Activated CD4-positive, alpha-beta T cell treated with anti-CD3 and anti-CD28 coated beads, Interleukin-2, amount 10 ng/mL, durations not matched to agents 24 days and 14 days (primary cell): ENCODE data around the gene GTF2IRD2. TPM values are rescaled to one million over a fixed set of nuclear protein-coding genes. Genes with fewer than 3 reads are reported as not detected.
A peak's percentile ranks its signal among the peaks of the same experiment; 100 is the strongest.
"Not testable (repeated sequence)": the region's sequence is repeated elsewhere in the genome, so short reads cannot be mapped to it uniquely, and the experiment has no call there.

Experiments
- DNase-seq: peaks from one replicate; pipeline ENCODE4 v3.0.0; 2022
- H3K27ac Mint-ChIP-seq: one replicate; pipeline ENCODE4 v1.8.0; 2022; ENCODE audit warnings: mild to moderate bottlenecking, mixed read lengths
- H3K27me3 Mint-ChIP-seq: one replicate; pipeline ENCODE4 v1.8.0; 2022; ENCODE audit warnings: mixed read lengths
- H3K36me3 Mint-ChIP-seq: one replicate; pipeline ENCODE4 v1.8.0; 2022; ENCODE audit warnings: low read depth, mild to moderate bottlenecking, mixed read lengths
- H3K4me1 Mint-ChIP-seq: one replicate; pipeline ENCODE4 v1.8.0; 2021; ENCODE audit warnings: mixed read lengths
- H3K4me3 Mint-ChIP-seq: one replicate; pipeline ENCODE4 v1.8.0; 2022; ENCODE audit warnings: mild to moderate bottlenecking, moderate library complexity, mixed read lengths
- H3K9me3 Mint-ChIP-seq: one replicate; pipeline ENCODE4 v1.8.0; 2021; ENCODE audit warnings: mixed read lengths
- intact Hi-C: fragments of 100-400 bp; cut with micrococcal nuclease; formaldehyde crosslinking; loops from one replicate; pipeline ENCODE4 v1.15.1; 2023
- total RNA-seq: library from RNA; stranded (reverse); gene quantifications from 2 replicates; pipeline ENCODE4 v1.2.3, GENCODE V29; 2022

The GTF2IRD2 gene
- total RNA-seq = 4.0 and 5.6 TPM in 2 replicates

DNA sequence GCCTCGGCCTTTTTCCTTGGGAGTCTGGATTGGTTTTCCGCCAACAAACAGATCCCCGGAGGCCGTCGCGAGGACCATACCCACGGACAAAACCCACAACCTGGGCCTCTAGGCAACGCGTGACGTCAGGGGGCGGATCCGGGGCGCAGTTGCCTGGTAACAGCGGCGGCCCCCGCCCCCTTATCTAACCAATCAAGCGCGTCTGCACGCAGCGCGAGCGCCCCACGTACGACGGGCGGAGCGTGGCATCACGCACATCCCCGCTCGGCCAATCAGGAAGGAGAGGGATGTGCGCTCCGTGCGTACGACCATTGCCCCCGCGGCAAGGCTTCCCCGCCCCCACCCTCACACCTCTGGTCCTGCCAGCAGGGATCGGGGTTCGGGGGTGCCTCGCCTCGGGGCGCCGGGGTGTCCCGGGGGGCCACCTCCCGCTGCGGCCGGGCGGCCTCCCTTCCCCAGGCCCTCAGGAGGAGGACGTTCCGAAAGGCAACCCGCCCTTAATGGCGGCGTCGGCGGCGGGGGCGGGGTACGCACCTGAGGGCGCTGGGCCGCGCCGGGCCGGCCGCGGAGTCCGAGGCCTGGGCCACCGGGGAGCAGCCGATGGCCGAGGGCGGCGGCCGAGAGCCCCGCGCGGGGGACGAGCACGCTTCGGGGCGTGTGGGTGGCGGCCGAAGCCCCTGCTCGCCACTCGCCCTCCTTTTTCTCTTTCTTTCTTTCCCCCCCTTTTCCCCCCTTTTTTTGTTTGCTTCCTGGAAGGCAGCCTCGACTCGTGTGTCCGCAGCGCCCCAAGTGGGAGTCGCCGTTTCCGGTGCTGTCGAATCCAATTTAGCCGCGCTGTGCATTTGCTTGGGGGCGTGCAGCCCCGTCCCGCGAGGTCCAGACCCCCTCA is at the start of gene GTF2IRD2:
Gene GTF2IRD2 (minus strand): TSS at position 773 of the 889 bp plus-strand sequence. CDS start 15,227 bp downstream, outside the sequence.
- H3K4me1 Mint-ChIP-seq, H3K36me3 Mint-ChIP-seq, H3K9me3 Mint-ChIP-seq, H3K27me3 Mint-ChIP-seq, intact Hi-C loops: not testable (repeated sequence)
- peak within 1 kb of the TSS; percentile 74 for H3K4me3 Mint-ChIP-seq
- peak; percentile 91 for DNase-seq
- H3K27ac Mint-ChIP-seq = peak within 1 kb of the TSS; percentile 80

DNA sequence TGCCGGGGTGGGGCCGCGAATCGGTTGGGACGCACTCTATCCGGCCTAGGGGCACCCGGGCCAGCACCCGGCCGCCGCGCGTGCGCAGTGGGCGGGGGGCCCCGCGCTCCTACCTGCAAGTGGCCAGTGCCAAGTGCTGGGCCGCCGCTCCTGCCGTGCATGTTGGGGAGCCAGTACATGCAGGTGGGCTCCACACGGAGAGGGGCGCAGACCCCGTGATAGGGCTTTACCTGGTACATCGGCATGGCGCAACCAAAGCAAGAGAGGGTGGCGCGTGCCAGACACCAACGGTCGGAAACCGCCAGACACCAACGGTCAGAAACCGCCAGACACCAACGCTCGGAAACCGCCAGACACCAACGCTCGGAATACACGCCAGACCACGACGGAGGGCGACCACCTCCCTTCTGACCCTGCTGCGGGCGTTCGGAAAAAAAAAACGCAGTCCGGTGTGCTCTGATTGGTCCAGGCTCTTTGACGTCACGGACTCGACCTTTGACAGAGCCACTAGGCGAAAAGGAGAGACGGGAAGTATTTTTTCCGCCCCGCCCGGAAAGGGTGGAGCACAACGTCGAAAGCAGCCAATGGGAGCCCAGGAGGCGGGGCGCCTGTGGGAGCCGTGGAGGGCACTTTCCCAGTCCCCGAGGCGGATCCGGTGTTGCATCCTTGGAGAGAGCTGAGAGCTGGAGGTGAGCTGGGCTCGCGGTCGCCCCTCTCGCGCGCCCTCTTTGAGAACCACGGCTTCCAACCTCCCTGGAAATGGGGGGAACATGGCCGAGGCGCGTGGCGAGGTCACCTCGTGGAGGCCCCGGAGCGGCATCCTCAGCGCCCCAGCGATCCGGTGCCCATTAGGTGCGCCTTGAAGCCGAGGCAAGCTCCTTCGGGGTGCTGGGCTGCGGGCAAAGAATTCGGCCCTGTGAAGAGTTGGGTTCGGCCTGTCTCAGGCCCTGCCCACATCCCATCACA is 39.0 kb upstream of the GTF2IRD2 start:
- H3K27me3 Mint-ChIP-seq, H3K36me3 Mint-ChIP-seq, H3K9me3 Mint-ChIP-seq, H3K4me1 Mint-ChIP-seq, intact Hi-C loops: not testable (repeated sequence)
- Mint-ChIP-seq H3K4me3 (peak overlapping the region; percentile 87), H3K27ac (peak overlapping the region; percentile 92)
- peak; percentile 97 for DNase-seq

DNA sequence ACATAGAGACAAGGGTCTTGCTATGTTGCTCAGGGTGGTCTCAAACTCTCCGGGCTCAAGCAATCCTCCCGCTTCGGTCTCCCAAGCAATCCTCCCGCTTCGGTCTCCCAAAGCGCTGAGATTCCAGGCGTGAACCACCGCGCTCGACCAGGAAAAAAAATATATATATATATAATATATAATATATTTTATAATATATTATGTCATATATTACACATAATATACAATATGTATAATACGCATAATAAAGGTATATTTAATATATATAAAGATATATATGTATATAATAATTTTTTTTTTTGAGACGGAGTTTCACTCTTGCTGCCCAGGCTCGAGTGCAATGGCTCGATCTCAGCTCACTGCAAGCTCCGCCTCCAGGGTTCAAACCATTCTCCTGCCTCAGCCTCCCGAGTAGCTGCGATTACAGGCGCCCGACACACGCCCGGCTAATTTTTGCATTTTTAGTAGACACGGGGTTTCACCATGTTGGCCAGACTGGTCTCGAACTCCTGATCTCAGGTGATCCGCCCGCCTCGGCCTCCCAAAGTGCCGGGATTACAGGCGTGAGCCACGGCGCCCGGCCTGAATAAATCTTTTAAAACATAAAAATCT is 38.2 kb upstream of the GTF2IRD2 start:
- peak; percentile 58 for DNase-seq
- intact Hi-C loops, H3K27me3 Mint-ChIP-seq, H3K36me3 Mint-ChIP-seq, H3K9me3 Mint-ChIP-seq, H3K4me1 Mint-ChIP-seq, H3K27ac Mint-ChIP-seq: not testable (repeated sequence)
- H3K4me3 Mint-ChIP-seq = peak overlapping the region; percentile 62

DNA sequence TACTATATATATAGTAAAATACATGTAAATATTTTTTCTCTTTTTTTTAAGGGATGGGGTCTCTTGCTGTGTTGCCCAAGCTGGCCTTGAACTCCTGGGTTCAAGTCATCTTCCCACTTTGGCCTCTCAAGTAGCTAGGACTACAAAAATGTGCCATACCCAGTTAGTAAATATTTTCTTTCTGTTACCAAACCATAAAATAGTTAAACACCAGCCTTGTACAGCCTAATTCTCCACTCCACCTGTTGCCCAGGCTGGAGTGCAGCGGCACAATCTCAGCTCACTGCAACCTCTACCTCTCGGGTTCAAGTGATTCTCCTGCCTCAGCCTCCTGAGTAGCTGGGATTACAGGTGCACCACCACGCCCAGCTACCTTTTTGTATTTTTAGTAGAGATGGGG is 33.9 kb upstream of the GTF2IRD2 start:
- H3K4me1 Mint-ChIP-seq, H3K36me3 Mint-ChIP-seq, DNase-seq, H3K4me3 Mint-ChIP-seq, H3K27ac Mint-ChIP-seq, H3K27me3 Mint-ChIP-seq, H3K9me3 Mint-ChIP-seq, intact Hi-C loops: not testable (repeated sequence)

- H3K4me3 Mint-ChIP-seq, H3K9me3 Mint-ChIP-seq, H3K36me3 Mint-ChIP-seq, H3K4me1 Mint-ChIP-seq, intact Hi-C loops, H3K27ac Mint-ChIP-seq, DNase-seq, H3K27me3 Mint-ChIP-seq: not testable (repeated sequence)
These were observed 30.7 kb upstream of the GTF2IRD2 start for GRCh38 chr7:74882110-74882509.

DNA sequence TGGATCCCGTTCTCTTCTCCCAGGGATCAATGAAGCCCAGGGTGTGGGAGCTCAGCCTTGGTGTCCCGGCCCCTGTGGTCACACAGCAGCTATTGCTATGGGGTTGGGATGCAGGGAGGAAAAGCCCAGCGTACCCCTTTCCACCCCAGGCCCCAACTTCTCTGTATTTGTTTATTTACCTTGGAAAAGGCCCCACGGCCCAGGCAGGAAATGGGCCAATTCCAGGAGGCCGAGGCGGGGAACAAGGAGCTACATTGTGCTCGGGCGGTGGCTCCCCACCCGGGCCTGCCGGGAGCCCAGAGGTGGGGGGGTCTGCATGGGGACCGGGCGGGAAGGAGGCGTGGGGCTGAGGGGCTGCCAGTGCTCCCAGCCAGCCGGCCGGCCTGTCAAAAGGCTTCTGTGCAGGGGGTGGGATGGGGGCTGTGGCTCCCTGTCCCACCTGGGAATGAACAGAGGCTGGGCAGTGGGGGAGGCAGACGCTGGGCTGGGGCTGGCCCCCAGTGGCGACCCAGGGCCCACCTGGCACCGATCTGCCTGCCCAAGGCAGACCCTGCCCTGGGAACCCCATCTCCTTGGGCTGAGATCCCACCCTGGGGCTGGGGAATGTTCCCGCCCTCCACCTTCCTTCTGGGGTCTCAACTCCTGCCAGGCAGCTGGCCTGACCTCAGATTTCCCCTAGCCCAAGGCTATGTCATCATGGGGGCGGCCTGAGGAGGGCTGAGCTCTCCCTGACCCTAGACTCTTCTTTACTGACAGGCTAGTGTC is 23.5 kb upstream of the GTF2IRD2 start:
- not testable (repeated sequence) for H3K27ac Mint-ChIP-seq, H3K9me3 Mint-ChIP-seq

GRCh38 chr7:74874104-74874747 is 22.8 kb upstream of the GTF2IRD2 start:
- H3K27me3 Mint-ChIP-seq, intact Hi-C loops, H3K4me3 Mint-ChIP-seq, H3K4me1 Mint-ChIP-seq, H3K36me3 Mint-ChIP-seq, DNase-seq, H3K9me3 Mint-ChIP-seq, H3K27ac Mint-ChIP-seq: not testable (repeated sequence)

More for the DNA sequence above, 23.5 kb upstream of the GTF2IRD2 start:
- DNase-seq, intact Hi-C loops, H3K4me1 Mint-ChIP-seq, H3K36me3 Mint-ChIP-seq, H3K27me3 Mint-ChIP-seq, H3K4me3 Mint-ChIP-seq: not testable (repeated sequence)

DNA sequence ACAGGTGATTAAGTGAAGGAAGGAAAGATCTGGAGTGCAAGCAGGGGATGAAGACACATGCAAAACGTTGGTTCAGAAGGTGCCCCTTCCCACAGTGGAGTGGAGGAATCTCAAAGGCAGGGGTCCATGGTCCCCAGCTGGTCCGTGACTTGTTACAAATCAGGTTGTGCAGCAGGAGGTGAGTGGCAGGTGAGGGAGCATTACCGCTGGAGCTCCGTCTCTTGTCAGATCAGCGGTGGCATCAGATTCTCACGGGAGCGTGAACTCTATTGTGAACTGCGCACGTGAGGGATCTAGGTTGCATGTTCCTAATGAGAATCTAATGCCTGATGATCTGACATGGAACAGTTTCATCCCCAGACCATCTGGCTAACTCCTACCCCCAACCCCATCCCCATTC is 21.1 kb upstream of the GTF2IRD2 start:
- H3K4me3 Mint-ChIP-seq, H3K4me1 Mint-ChIP-seq, H3K9me3 Mint-ChIP-seq, intact Hi-C loops, H3K27me3 Mint-ChIP-seq, H3K27ac Mint-ChIP-seq, H3K36me3 Mint-ChIP-seq, DNase-seq: not testable (repeated sequence)

DNA sequence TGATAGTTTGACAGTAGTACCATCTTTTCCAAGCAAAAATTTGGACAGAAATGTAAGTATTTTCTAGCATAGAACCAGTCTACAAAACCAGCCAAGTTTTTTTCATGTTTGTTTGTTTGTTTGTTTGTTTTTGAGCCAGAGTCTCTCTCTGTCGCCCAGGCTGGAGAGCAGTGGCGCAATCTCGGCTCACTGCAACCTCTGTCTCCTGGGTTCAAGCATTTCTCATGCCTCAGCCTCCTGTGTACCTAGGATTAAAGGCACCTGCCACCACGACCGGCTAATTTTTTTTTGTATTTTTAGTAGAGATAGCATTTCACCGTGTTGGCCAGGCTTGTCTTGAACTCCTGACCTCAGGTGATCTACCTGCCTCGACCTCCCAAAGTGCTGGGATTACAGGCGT is 14.4 kb upstream of the GTF2IRD2 start:
- H3K36me3 Mint-ChIP-seq = not testable (repeated sequence)
- intact Hi-C loops = loop anchor here (10.0 kb wide), 1 partner anchor 451 kb away; no protein-coding TSS in a partner anchor

DNA sequence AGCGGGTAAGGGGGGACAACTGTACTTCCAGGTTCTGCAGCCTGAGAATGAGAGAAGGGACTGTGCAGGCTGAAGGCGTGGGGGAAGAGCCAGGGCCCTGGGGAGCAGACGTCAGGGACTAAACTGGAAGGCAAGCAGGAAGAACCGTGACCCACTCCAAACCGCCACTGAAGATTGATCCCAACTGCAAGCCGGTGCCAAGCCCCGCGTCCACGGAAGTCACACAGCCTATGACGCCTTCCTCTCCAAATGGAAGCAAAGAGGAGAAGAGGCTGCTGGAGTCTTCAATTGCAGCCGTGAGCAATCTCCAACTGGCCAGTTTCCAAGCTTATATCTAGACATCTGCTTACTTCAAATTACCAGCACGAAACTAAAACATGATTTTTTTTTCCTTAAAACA is 1.6 kb downstream of the GTF2IRD2 start:
- H3K4me1 Mint-ChIP-seq, DNase-seq, intact Hi-C loops, H3K27ac Mint-ChIP-seq, H3K36me3 Mint-ChIP-seq, H3K4me3 Mint-ChIP-seq, H3K9me3 Mint-ChIP-seq, H3K27me3 Mint-ChIP-seq: not testable (repeated sequence)

More for the DNA sequence above, 14.4 kb upstream of the GTF2IRD2 start:
- not testable (repeated sequence) for H3K27me3 Mint-ChIP-seq, DNase-seq, H3K4me3 Mint-ChIP-seq, H3K27ac Mint-ChIP-seq, H3K9me3 Mint-ChIP-seq, H3K4me1 Mint-ChIP-seq

GRCh38 chr7:74830411-74830810 is 21.0 kb downstream of the GTF2IRD2 start:
- H3K36me3 Mint-ChIP-seq, H3K4me3 Mint-ChIP-seq, intact Hi-C loops, H3K27me3 Mint-ChIP-seq, H3K27ac Mint-ChIP-seq, H3K9me3 Mint-ChIP-seq, DNase-seq, H3K4me1 Mint-ChIP-seq: not testable (repeated sequence)

GRCh38 chr7:74829959-74830358 is 21.4 kb downstream of the GTF2IRD2 start:
- not testable (repeated sequence) for H3K27me3 Mint-ChIP-seq

GRCh38 chr7:74821259-74821658 is 30.1 kb downstream of the GTF2IRD2 start:
- H3K36me3 Mint-ChIP-seq, H3K9me3 Mint-ChIP-seq, H3K4me1 Mint-ChIP-seq, H3K4me3 Mint-ChIP-seq, H3K27ac Mint-ChIP-seq, H3K27me3 Mint-ChIP-seq, DNase-seq, intact Hi-C loops: not testable (repeated sequence)

More at GRCh38 chr7:74829959-74830358, 21.4 kb downstream of the GTF2IRD2 start:
- H3K4me1 Mint-ChIP-seq, DNase-seq, H3K9me3 Mint-ChIP-seq, intact Hi-C loops, H3K36me3 Mint-ChIP-seq, H3K4me3 Mint-ChIP-seq, H3K27ac Mint-ChIP-seq: not testable (repeated sequence)
